Keratinocyte (primary cell): ENCODE measurements around the gene BEGAIN. TPM values are rescaled to one million over a fixed set of nuclear protein-coding genes. Genes with fewer than 3 reads are reported as not detected.

ENCODE experiments used
- DNase-seq: peaks from one replicate; pipeline ENCODE4 v3.0.0-alpha.2; 2011; ENCODE audit warnings: low read depth, missing footprints, low spot score
- FAIRE-seq: peaks from 2 replicates; lab custom pipeline; 2011; peaks lifted over from hg19 to GRCh38; lab: Jason Lieb, UNC
- H2AFZ ChIP-seq: 2 replicates; pipeline ENCODE4 v1.6.0; 2012; ENCODE audit warnings: low read length, control low read depth, inconsistent platforms; ENCODE audit not compliant: control insufficient read depth
- H3K27ac ChIP-seq: 2 replicates; pipeline ENCODE4 v1.5.1; 2011; ENCODE audit warnings: low read length; ENCODE audit not compliant: control insufficient read depth, insufficient read depth
- H3K27me3 ChIP-seq: 3 replicates; pipeline ENCODE4 v1.6.0; 2011; ENCODE audit warnings: low read length; ENCODE audit not compliant: control insufficient read depth, insufficient read depth; ENCODE audit errors: extremely low read depth
- H3K36me3 ChIP-seq, 2 experiments: 2 replicates in 1 of 2; 3 replicates in 1 of 2; pipeline ENCODE4 v1.5.1; 2011; ENCODE audit warnings: low read length in 2 of 2, mild to moderate bottlenecking in 1 of 2; ENCODE audit not compliant: control insufficient read depth in 2 of 2, insufficient read depth in 2 of 2; ENCODE audit errors: extremely low read depth in 1 of 2
- H3K4me1 ChIP-seq: 3 replicates; pipeline ENCODE4 v1.5.1; 2011; ENCODE audit warnings: low read length; ENCODE audit not compliant: control insufficient read depth, insufficient read depth; ENCODE audit errors: extremely low read depth
- H3K4me2 ChIP-seq: 3 replicates; pipeline ENCODE4 v1.6.0; 2011; ENCODE audit warnings: low read depth, low read length; ENCODE audit not compliant: control insufficient read depth, insufficient read depth; ENCODE audit errors: extremely low read depth
- H3K4me3 ChIP-seq, 3 experiments: fragments of 200-600 bp in 1 of 3; sonication (generic) in 1 of 3; 2 replicates in 2 of 3; 3 replicates in 1 of 3; pipeline ENCODE4 v1.5.1; 2011 to 2016; ENCODE audit warnings: low read length in 3 of 3, mild to moderate bottlenecking in 3 of 3, control low read depth in 2 of 3, inconsistent platforms in 1 of 3, low read depth in 1 of 3, mixed read lengths in 1 of 3, mixed run types in 1 of 3, moderate library complexity in 1 of 3; ENCODE audit not compliant: control insufficient read depth in 2 of 3, insufficient read depth in 2 of 3; ENCODE audit errors: extremely low read depth in 1 of 3
- H3K79me2 ChIP-seq: 2 replicates; pipeline ENCODE4 v1.6.0; 2012; ENCODE audit warnings: low read length; ENCODE audit not compliant: control insufficient read depth, insufficient read depth
- H3K9ac ChIP-seq: 3 replicates; pipeline ENCODE4 v1.6.0; 2011; ENCODE audit warnings: low read length; ENCODE audit not compliant: control insufficient read depth, insufficient read depth; ENCODE audit errors: extremely low read depth
- H3K9me1 ChIP-seq: 3 replicates; pipeline ENCODE4 v1.6.0; 2011; ENCODE audit warnings: low read length; ENCODE audit not compliant: control insufficient read depth, insufficient read depth; ENCODE audit errors: extremely low read depth
- H3K9me3 ChIP-seq: 2 replicates; pipeline ENCODE4 v1.5.1; 2012; ENCODE audit warnings: low read depth, low read length; ENCODE audit not compliant: control insufficient read depth
- H4K20me1 ChIP-seq: 3 replicates; pipeline ENCODE4 v1.6.0; 2011; ENCODE audit warnings: low read length; ENCODE audit not compliant: control insufficient read depth, insufficient read depth; ENCODE audit errors: extremely low read depth
- CTCF ChIP-seq, 3 experiments: IDR thresholded peaks in 1 of 3; conservative IDR thresholded peaks in 1 of 3; optimal IDR thresholded peaks in 1 of 3; 2 replicates in 2 of 3; 3 replicates in 1 of 3; pipeline versions ENCODE3 to v1.5.1; 2011; ENCODE audit warnings: low read length in 3 of 3, mild to moderate bottlenecking in 3 of 3, moderate library complexity in 2 of 3, control low read depth in 1 of 3, inconsistent platforms in 1 of 3; ENCODE audit not compliant: insufficient read depth in 2 of 3; ENCODE audit errors: extremely low read depth in 1 of 3
- EZH2 ChIP-seq: IDR thresholded peaks from one replicate; pipeline ENCODE4 v1.6.1; 2012; ENCODE audit warnings: inconsistent platforms, mild to moderate bottlenecking, low read length, moderate library complexity
- dilution Hi-C: fragments of 300-500 bp; cut with MboI; formaldehyde crosslinking; loops from one replicate; pipeline ENCODE4 v1.7.0; 2020; ENCODE audit warnings: low sequenced_read_pairs; ENCODE audit not compliant: extremely low pct_ligation_motif_present
- polyA plus RNA-seq, 5 experiments: library from polyadenylated mRNA; depleted of rRNA in 3 of 5; stranded (reverse) in 3 of 5; stranded (forward) in 1 of 5; unstranded in 1 of 5; fragments of >200 nt; gene quantifications; 1 replicate in 1 of 5; 2 replicates in 3 of 5; 3 replicates in 1 of 5; pipeline versions ENCODE4 v1.2.1 to v1.2.3, GENCODE V29; 2011 to 2012; ENCODE audit warnings: missing spikeins in 2 of 5, low read depth in 1 of 5, low replicate concordance in 1 of 5

Gene BEGAIN
- polyA plus RNA-seq, 1 donor (not counting 4 experiments of a cell fraction or from before 2014, with no cell fraction given) = 0.25 TPM

- H3K27ac ChIP-seq = no peak overlapping the region
- H2AFZ ChIP-seq = no peak overlapping the region
- H3K4me1 ChIP-seq = no peaks in the 10 kb centered on the region
- no peaks in the 10 kb centered on the region for H3K79me2 ChIP-seq
- TF ChIP-seq CTCF (optimal IDR thresholded peaks at IDR 0.05 in 1 of 3, IDR thresholded peaks at IDR 0.05 in 1 of 3, conservative IDR thresholded peaks at IDR 0.05 in 1 of 3; ENCODE audit: extremely low read depth in 1 of 3, insufficient read depth in 2 of 3, low read length in 3 of 3) (no peak), EZH2 (no peak)
- DNase-seq = no peak
- no peak overlapping the region for H3K4me3 ChIP-seq
- no peaks in the 10 kb centered on the region for H3K9me3 ChIP-seq
- H3K4me2 ChIP-seq = no peak overlapping the region
- H4K20me1 ChIP-seq = no peaks in the 10 kb centered on the region
- dilution Hi-C loops = no loop called here
- H3K36me3 ChIP-seq = no peaks in the 10 kb centered on the region
- H3K9ac ChIP-seq = no peak overlapping the region
- no peak for FAIRE-seq
- no peaks in the 10 kb centered on the region for H3K9me1 ChIP-seq
- H3K27me3 ChIP-seq = peaks cover 2% of the 10 kb centered on the region
Observed at GRCh38 chr14:100606687-100607610, 19.7 kb upstream of the BEGAIN start.

GRCh38 chr14:100605706-100606686, 18.8 kb upstream of the BEGAIN start:
- Histone ChIP-seq H3K4me1 (no peaks in the 10 kb centered on the region), H2AFZ (no peak overlapping the region), H4K20me1 (no peaks in the 10 kb centered on the region), H3K9me3 (no peaks in the 10 kb centered on the region), H3K27me3 (peaks cover 5% of the 10 kb centered on the region), H3K79me2 (no peaks in the 10 kb centered on the region), H3K9me1 (no peaks in the 10 kb centered on the region), H3K9ac (no peak overlapping the region), H3K36me3 (no peaks in the 10 kb centered on the region), H3K4me2 (no peak overlapping the region), H3K4me3 (no peak overlapping the region), H3K27ac (no peak overlapping the region)
- TF ChIP-seq CTCF (optimal IDR thresholded peaks at IDR 0.05 in 1 of 3, IDR thresholded peaks at IDR 0.05 in 1 of 3, conservative IDR thresholded peaks at IDR 0.05 in 1 of 3; ENCODE audit: extremely low read depth in 1 of 3, insufficient read depth in 2 of 3, low read length in 3 of 3) (no peak), EZH2 (no peak)
- dilution Hi-C loops = no loop called here
- no peak for DNase-seq
- FAIRE-seq = no peak
